ENCODE results near the gene ZDHHC13.

Gene ZDHHC13

DNA sequence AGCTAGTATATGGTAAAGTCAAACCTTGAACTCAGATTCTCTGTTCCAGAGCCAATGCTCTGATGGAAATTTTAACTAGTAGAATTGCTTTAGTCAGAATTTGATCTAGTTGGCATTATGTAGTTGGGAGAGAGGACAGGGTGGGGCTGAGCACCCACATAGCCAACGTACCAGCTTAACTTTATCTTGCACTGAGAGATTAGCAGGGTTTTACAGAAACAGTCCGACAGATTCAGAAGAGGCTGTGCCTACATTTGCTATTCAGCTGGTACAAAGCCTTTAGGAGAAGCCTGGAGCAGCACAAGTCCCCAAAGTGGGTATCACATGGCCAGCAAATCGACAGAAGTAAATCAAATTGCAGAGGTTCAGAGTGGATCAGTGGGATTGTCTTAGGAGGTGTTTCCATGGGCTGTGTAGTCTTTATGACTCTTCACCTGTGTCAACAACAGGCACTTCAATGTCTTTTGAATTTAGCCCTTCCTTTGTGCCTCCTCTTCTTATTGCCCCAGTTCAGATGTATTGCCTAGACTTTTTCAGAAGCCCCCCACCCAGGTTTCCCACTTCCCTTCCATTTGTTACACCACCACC is 92.1 kb downstream of the ZDHHC13 start:
- no peak for DNase-seq

DNA sequence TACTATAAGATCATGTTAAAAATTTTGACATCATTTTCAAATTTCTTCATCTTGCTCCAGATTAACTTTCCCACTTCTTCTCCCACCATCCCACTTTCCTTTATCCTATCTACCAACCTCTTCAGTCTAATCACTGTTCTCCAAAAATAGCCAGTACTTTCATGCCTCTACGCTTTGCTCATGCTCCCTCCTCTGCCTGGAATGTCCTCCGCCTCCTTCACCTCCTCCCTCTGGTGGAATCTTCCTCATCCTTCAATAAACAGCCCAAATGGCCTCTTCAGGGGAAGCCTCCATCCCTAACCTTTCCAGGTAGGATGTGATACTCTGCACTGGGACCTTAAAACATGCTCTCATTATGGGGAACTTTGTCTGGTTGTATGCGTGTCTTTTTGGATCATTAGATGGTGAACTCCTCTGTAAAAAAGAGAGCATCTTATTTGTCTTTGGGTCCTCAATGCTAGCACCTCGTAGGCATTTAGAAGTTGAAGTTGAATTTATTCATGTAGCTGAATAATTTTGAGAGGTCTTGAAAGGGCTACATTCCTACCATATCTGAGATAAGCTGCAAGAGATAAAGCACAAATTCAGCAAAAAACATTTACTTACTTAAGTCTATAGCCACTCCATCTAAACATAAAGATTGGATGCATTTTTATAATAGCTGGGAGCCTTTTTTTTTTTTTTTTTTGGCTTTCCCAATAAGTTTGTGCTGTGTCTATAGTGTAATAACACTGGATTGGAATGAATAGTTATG is 92.8 kb downstream of the ZDHHC13 start:
- DNase-seq, result no peak

DNA sequence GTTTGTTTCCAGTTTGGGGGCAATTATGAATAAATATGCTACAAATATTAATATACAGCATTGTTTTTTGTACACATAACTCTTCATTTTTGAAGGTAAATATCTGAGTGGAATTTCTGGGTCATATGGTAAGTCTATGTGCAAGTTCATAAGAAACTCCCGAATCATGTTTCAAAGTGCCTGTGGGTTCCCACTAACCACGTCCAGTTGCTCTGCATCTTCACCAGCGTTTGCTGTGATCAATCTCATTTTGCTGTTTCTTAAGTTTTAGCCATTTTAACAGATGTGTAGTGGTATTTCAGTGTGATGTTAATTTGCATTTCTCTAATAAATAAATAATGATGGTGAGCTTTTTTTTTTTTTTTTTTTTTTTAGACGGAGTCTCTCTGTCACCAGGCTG is 99.1 kb downstream of the ZDHHC13 start:
- no peak for DNase-seq

DNA sequence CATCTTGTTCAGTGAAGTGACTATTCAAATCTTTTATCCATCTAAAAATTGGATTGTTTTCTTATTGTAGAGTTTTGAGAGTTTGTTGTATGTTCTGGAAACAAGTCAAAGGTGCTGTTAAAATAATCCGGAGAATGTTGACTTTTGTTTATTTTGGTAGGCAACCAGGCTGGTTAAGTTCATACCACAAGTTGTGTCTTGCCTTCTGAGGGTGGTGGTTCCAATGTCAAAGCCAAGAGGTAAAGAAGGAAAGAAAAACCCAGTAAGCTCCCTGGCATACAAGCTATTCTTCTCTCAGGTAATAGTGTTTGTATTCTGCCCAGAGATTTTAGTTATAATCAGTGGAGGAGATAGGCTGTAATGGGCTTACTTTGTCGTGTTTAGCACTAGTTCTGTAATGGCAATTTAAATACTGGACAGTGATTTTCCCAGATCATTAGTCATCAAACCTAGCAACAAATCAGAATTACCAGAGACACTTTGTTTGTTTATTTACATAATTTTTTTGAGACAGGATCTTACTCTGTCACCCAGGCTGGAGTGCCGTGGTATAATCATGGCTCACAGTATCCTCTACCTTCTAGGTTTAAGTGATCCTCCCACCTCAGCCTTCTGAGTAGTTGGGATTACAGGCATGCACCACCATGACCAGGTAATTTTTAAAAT is 99.9 kb downstream of the ZDHHC13 start:
- DNase-seq, result no peak

DNA sequence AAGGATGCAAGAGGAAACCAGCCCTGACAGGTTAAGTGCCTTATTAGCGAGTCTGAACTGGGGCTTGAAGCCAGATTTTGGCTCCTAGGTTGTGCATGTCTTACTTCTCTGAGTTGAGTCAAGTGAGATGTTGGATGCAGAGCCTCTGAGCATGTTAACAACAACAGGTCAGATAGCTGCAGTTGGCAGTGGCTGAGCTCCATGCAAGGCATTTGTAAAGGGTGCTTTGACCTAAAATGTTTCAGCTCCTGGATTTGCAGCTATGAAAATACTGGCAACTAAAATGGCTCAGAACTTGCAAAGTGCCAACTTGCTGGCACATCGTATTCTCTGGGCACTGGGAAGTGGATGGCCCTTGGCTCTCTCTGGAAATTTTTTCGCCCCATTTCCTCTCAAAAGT is 101.2 kb downstream of the ZDHHC13 start:
- no peak for DNase-seq

DNA sequence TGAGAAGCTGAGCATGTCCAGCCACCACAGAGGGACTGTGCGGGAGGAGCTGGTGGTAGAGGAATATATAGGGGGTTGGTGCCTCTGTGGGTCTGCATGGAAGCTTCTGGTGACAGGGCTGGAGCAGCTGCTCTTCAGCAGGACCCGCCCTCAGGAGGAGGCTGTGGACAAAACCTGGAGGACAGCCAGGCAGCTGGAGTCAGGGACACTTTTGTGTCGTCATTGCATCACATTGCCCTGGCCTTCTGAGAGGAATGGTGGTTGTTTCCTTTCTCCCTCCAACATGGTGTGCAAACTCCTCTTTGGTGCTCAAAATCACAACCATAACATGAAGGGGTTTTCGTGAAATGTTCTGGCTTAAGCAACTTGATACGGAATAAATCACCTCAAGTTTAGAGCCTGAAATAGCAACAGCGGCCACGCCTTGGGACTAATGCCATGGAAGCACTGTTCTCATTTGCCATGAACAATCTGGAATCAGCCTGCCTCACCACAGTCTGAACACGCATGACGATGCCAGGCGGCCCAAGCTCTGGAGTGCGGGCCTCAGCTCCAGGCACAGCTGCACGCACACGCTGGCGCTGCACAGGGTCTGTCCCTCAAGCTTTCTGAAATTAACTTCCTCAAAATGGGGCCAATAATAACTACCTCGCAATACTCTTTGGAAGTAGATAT is 102.0 kb downstream of the ZDHHC13 start:
- no peak for DNase-seq

DNA sequence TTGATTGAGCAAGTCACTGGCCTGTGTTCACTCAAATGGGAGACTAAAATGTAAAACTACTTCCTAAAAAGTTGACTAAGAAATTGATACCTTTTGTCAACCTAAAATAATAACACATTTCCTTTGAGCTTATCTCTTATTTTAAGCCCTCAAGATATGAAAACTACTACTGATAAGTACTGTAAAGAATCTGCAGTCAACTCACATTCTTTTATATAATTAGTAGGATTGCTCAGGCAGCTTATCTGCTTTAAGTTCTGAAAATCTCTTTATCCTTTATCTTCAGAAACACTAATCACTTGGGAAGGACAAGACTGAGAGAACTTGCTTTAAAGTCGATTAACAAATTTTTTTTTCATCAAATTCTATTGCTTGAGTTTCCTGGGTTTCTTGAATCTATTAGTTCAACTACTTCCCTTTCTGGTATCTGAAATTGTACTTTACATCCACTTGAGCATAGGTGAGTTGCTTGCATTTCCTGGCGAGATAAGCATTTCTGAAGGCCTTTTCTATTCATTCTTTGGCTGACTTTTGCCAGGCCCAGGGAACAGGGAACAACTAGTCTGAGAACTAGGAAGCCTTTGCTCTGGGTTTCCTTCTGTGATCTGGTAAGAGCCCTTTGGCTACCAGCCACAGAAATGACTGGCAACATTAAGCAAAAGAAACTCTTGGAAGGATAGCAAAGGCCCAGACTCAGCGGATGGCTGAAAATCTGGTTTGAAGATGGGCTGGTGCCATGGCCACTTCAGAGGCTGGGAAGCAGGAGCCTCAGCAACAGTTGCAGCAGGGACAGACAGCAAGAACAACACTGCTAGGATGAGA is 104.1 kb downstream of the ZDHHC13 start:
- DNase-seq, result no peak

DNA sequence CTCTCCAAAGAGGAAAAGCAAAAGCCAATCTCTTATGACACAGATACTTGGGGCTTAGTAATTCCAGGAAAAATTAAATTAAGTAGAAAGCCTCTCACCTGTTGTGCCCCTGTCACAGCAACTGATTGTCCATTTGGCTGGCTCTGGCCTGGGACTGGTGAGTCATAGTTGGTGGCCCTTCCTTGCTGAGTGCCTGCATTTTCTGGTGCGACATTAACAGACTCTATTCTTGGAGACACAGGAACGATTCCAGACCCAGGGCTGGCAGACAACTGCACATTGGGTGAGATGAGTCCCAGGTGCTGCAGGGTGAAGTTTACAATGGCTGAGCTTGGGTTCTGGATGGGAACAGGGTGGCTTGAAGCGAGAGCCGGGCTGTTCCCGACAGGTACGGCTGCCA is 108.2 kb downstream of the ZDHHC13 start:
- no peak for DNase-seq

DNA sequence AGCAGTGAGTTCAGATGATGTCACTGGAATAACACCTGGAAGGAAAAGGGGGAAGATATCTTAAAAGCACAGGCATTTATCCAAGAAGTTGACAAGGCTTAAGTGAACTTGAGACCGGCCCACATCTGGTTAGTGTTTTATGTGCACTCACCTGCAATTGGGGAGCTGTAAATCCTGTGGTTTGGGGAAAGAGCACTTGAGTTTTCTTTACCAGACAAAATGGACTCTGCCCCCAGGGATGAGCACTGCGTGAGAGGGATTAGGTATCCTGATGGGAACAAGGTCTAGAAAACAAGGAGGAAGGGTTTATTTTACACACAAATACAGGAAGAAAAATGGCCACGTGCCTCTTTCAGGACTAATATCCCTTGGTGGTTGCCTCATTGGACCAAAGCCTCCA is 108.6 kb downstream of the ZDHHC13 start:
- no peak for DNase-seq

All from T-helper 1 cell (primary cell).